ENCODE results near the gene RBM20. TPM values are rescaled to one million over a fixed set of nuclear protein-coding genes. Genes with fewer than 3 reads are reported as not detected.

The RBM20 gene
- total and polyA plus RNA-seq, 2 experiments from 2014 or later = 0.05 to 0.17 TPM

DNA sequence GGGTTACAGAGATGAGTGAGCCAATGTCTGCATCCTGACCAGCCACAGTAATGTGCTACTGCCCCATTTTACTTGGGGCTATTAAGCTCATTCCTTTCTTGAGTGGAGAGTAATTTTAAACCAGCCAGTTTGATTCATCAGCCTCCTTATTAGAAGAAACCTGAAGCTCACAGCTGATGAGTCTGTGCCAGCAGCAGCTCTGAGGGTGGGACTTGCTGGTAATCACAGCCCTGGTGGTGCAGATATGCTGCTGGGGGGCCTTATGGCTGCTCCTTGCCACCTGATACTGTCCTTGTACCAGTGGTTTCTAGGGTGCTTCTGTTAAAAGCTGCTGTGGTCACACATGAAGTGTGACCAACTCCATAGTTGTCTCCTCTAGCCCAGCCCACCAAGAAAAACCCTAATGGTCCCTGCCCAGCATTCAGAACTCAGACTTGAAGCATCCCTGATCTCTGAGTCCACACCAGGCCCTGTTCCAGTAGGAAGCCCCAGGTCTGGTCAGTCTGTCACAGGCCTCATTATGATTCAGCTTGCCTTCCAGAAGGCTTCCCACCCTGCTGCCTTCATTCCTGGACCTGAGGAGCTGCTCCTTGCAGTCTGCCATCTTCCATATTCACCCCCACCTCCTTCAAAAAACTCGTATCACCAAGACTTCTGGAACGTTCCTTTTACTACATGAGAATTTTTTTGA, 28.9 kb upstream of the RBM20 start:
- H3K9me3 Mint-ChIP-seq = no peaks in the 10 kb centered on the region
- no peaks in the 10 kb centered on the region for H3K36me3 Mint-ChIP-seq (ENCODE audit: low read depth)
- ATAC-seq = no peak

More for the DNA sequence above, 28.9 kb upstream of the RBM20 start:
- peaks cover 17% of the 10 kb centered on the region for H3K4me1 ChIP-seq (ENCODE audit: insufficient read depth)
- TF ChIP-seq ZNF331 (CRISPR knock-in tag; IDR thresholded peaks at IDR 0.05; ENCODE audit: low read depth) = no peak
- TF ChIP-seq NANOG (IDR thresholded peaks at IDR 0.05; ENCODE audit: borderline replicate concordance) = no peak
- TF ChIP-seq EZH2 (IDR thresholded peaks at IDR 0.05; ENCODE audit: low read depth, unreplicated experiment) = no peak
- TF ChIP-seq REST (IDR thresholded peaks at IDR 0.05; ENCODE audit: unreplicated experiment) = no peak
- TF ChIP-seq CREB1 (CRISPR knock-in tag; IDR thresholded peaks at IDR 0.05; ENCODE audit: low read depth) = no peak
- TF ChIP-seq, protein P1, sequence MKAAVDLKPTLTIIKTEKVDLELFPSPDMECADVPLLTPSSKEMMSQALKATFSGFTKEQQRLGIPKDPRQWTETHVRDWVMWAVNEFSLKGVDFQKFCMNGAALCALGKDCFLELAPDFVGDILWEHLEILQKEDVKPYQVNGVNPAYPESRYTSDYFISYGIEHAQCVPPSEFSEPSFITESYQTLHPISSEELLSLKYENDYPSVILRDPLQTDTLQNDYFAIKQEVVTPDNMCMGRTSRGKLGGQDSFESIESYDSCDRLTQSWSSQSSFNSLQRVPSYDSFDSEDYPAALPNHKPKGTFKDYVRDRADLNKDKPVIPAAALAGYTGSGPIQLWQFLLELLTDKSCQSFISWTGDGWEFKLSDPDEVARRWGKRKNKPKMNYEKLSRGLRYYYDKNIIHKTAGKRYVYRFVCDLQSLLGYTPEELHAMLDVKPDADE (IDR thresholded peaks at IDR 0.05) = no peak
- no peak for TF ChIP-seq ZNF114 (CRISPR knock-in tag; IDR thresholded peaks at IDR 0.05)
- no peak for TF ChIP-seq STAT1 (IDR thresholded peaks at IDR 0.05; ENCODE audit: unreplicated experiment)
- TF ChIP-seq EZH2phosphoT487 (IDR thresholded peaks at IDR 0.05; ENCODE audit: unreplicated experiment) = no peak
- H3K9me2 ChIP-seq (ENCODE audit: insufficient read depth) = no peaks in the 10 kb centered on the region
- no peak overlapping the region for H3K27ac Mint-ChIP-seq
- H3F3A ChIP-seq (replicated peaks; ENCODE audit: low read depth) = no peaks in the 10 kb centered on the region
- H3K4me2 ChIP-seq = no peak overlapping the region
- H2AFZ ChIP-seq = no peak overlapping the region
- no peak overlapping the region for H3K4me3 ChIP-seq
- peaks cover 18% of the 10 kb centered on the region for H3K4me1 Mint-ChIP-seq
- H3K79me2 ChIP-seq (replicated peaks; ENCODE audit: insufficient read depth) = no peaks in the 10 kb centered on the region
- no peaks in the 10 kb centered on the region for H3K27me3 ChIP-seq (ENCODE audit: insufficient read depth)
- no peaks in the 10 kb centered on the region for H4K20me1 ChIP-seq (replicated peaks; ENCODE audit: insufficient read depth)
- H3K27ac ChIP-seq (ENCODE audit: low read depth) = no peak overlapping the region
- H3K4me3 Mint-ChIP-seq = no peak overlapping the region
- no peaks in the 10 kb centered on the region for H3K36me3 ChIP-seq (ENCODE audit: insufficient read depth)
- no peaks in the 10 kb centered on the region for H3K27me3 Mint-ChIP-seq (ENCODE audit: insufficient read depth, low read depth, poor library complexity)
- no peak for DNase-seq (ENCODE audit: low spot score)

Data from GM23338 (cell line).